ENCODE measurements around the gene PPIP5K2. TPM values are rescaled to one million over a fixed set of nuclear protein-coding genes. Genes with fewer than 3 reads are reported as not detected.

The PPIP5K2 gene
- total RNA-seq, 4 donors from 2014 or later: 19.8 to 42.8 (median 38.2) TPM

DNA sequence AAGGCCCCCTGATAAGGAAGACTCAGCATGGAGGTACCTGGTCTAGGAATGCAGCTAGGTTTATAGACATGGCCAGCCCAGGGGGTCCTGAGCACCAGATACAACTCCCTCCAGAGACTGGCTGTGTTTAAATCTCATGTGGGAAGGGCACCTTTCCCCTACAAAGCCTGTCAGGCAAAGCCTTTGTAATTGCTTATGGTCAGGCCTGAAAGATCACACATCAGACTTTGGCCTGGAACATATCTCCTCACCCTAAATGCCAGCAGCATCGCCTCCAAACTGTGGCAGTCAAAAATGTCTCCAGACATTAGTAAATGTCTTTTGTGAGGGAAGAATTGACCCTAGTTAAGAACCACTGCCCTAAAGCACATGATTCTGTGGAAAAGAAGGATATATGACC lies 86.9 kb downstream of the PPIP5K2 start:
- WGBS, 2 donors (ENCODE audit: low coverage in 1 of 2): 75% methylated on average over 1 of the region's 1 CpG; no CpG with 5 or more reads in 1 of the 2 donors
- H3K4me1 ChIP-seq: no peaks in the 10 kb centered on the region
- ATAC-seq: no peak
- H3K36me3 ChIP-seq: peaks cover 2 to 38% of the 10 kb centered on the region in 2 donors
- H3K9me3 ChIP-seq: no peaks in the 10 kb centered on the region
- TF ChIP-seq, protein P1, sequence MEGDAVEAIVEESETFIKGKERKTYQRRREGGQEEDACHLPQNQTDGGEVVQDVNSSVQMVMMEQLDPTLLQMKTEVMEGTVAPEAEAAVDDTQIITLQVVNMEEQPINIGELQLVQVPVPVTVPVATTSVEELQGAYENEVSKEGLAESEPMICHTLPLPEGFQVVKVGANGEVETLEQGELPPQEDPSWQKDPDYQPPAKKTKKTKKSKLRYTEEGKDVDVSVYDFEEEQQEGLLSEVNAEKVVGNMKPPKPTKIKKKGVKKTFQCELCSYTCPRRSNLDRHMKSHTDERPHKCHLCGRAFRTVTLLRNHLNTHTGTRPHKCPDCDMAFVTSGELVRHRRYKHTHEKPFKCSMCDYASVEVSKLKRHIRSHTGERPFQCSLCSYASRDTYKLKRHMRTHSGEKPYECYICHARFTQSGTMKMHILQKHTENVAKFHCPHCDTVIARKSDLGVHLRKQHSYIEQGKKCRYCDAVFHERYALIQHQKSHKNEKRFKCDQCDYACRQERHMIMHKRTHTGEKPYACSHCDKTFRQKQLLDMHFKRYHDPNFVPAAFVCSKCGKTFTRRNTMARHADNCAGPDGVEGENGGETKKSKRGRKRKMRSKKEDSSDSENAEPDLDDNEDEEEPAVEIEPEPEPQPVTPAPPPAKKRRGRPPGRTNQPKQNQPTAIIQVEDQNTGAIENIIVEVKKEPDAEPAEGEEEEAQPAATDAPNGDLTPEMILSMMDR (IDR thresholded peaks at IDR 0.05): no peak
- TF ChIP-seq POLR2A (IDR thresholded peaks at IDR 0.05): no peak
- no peak for TF ChIP-seq EP300 (IDR thresholded peaks at IDR 0.05)
- H3K27ac ChIP-seq: no peak overlapping the region
- H3K4me3 ChIP-seq: no peak overlapping the region
- no peaks in the 10 kb centered on the region for H3K27me3 ChIP-seq

DNA sequence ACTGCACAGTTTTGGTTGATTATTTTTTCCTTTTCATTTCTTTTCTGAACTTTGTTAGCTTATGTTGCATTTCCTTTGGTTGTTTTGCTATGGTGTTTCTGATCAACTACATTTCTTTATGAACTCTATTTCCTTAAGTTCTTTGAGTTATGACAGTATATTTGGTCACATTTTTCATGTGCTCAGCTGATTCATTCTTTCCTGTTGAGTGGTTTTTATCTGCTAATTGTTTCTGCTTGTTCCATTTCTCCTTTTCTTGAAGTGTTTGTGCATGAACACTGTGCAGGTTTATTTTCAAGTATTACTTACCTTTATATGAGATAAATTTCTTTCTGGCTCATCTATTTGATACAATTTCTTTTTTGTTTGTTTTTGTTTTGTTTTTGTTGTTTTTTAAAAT lies 87.6 kb downstream of the PPIP5K2 start:
- Histone ChIP-seq H3K27me3 (no peaks in the 10 kb centered on the region), H3K4me3 (no peak overlapping the region), H3K27ac (no peak overlapping the region), H3K4me1 (no peaks in the 10 kb centered on the region), H3K36me3 (peaks cover 0 to 31% of the 10 kb centered on the region in 2 donors), H3K9me3 (no peaks in the 10 kb centered on the region)
- ATAC-seq: no peak
- TF ChIP-seq EP300 (IDR thresholded peaks at IDR 0.05) (no peak), POLR2AphosphoS5 (IDR thresholded peaks at IDR 0.05) (no peak), POLR2A (IDR thresholded peaks at IDR 0.05) (no peak)
- TF ChIP-seq, protein P1 (IDR thresholded peaks at IDR 0.05): no peak

DNA sequence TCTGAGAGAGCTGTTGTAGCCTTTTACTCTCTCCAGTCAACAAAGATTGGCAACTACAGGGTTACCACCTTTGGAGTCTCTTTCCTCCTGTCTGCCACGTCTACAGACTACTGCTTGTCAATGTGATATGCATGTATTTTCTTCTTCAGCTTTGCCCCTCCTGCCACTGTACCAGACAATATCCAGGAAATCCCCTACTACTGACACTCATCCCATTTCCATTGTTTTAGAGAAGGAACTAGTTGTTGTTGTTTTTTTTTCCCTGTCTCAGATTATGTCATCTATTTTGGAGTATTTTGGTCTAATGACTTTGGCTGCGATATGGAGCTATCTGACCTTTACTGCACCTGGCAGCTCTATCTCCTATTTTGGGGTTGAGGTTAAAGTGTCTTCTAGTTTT lies 88.4 kb downstream of the PPIP5K2 start:
- Histone ChIP-seq H3K27ac (no peak overlapping the region), H3K4me1 (no peaks in the 10 kb centered on the region), H3K36me3 (peaks cover 0 to 29% of the 10 kb centered on the region in 2 donors), H3K4me3 (no peak overlapping the region), H3K9me3 (no peaks in the 10 kb centered on the region), H3K27me3 (no peaks in the 10 kb centered on the region)
- ATAC-seq: no peak
- 48 to 69% methylated on average over 2 of the region's 2 CpGs for WGBS, 2 donors (ENCODE audit: low coverage in 1 of 2)
- TF ChIP-seq POLR2AphosphoS5 (IDR thresholded peaks at IDR 0.05): no peak
- TF ChIP-seq, protein P1 (IDR thresholded peaks at IDR 0.05): no peak
- no peak for TF ChIP-seq POLR2A (IDR thresholded peaks at IDR 0.05)
- TF ChIP-seq EP300 (IDR thresholded peaks at IDR 0.05): no peak

DNA sequence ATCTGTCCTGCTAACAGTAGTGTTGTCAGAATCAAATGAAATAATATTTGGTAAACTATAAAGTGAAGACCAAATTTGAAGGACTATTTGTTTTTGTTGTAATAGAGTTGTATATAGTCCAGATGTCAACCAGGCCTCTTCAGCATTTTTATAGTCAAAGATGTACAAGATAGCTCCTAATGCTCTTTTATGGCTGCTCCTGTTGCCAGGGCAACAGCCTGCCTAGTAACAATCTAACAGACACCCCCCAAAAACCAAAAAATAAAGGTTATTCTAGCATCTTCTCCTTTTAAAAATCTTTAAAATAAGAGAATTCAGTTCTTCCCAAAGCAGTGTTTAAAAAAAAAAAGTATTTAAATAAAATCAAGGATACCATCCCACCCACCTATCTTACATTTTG lies 89.0 kb downstream of the PPIP5K2 start:
- no peak overlapping the region for H3K4me3 ChIP-seq
- ATAC-seq: no peak
- no peaks in the 10 kb centered on the region for H3K4me1 ChIP-seq
- H3K36me3 ChIP-seq: peaks cover 0 to 23% of the 10 kb centered on the region in 2 donors
- TF ChIP-seq POLR2A (IDR thresholded peaks at IDR 0.05): no peak
- TF ChIP-seq, protein P1 (IDR thresholded peaks at IDR 0.05): no peak
- TF ChIP-seq POLR2AphosphoS5 (IDR thresholded peaks at IDR 0.05): no peak
- TF ChIP-seq EP300 (IDR thresholded peaks at IDR 0.05): no peak
- H3K27ac ChIP-seq: no peak overlapping the region
- no peaks in the 10 kb centered on the region for H3K9me3 ChIP-seq
- no peaks in the 10 kb centered on the region for H3K27me3 ChIP-seq

DNA sequence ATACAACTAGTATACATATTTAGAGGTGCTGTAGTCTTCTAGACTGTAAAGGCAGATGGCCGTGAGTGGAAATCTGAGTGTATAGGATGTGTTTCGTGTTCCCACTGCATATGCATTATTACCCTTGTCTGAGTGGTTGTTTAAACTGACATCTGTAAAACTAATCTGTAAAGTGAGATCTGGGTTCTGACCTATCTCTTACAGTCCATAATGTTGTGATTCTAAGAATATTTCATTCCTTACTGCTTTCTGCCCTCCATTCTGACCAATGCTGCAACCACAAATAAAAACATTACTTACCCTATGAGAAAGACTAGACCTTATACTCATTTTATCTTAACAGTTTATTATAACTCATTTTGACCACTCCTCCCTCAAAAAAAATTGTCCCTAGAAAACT lies 90.9 kb downstream of the PPIP5K2 start:
- no peak for ATAC-seq
- H3K36me3 ChIP-seq: peaks cover 0 to 12% of the 10 kb centered on the region in 2 donors
- no peak overlapping the region for H3K4me3 ChIP-seq
- whole genome bisulfite sequencing, 2 donors (ENCODE audit: low coverage in 1 of 2): 93 to 100% methylated on average over 2 of the region's 2 CpGs
- H3K27ac ChIP-seq: no peak overlapping the region
- H3K9me3 ChIP-seq: no peaks in the 10 kb centered on the region
- no peak for TF ChIP-seq POLR2A (IDR thresholded peaks at IDR 0.05)
- no peaks in the 10 kb centered on the region for H3K4me1 ChIP-seq
- H3K27me3 ChIP-seq: no peaks in the 10 kb centered on the region

Data from gastroesophageal sphincter (tissue), 4 donors.